ENCODE data around the gene DNASE1L1. TPM values are rescaled to one million over a fixed set of nuclear protein-coding genes. Genes with fewer than 3 reads are reported as not detected.

The DNASE1L1 gene
- total and polyA plus RNA-seq, 4 donors, result 9.3 to 22.1 (median 16.7) TPM

DNA sequence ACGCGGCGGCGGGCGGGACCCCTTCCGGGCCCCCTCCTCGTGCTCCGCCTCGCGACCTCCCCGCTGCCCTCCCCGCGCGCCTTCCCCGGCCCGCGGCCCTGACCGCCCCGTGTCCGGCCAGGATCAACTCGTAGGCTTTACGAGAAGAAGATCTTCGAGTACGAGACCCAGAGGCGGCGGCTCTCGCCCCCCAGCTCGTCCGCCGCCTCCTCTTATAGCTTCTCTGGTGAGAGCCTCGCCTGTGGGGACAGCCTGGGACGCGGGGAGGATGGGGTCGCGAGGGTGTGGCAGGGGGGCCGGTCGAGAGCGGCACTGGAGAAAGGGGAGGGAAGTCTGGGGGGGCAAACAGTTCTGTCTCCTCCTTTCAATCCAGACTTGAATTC lies 29.5 kb downstream of the DNASE1L1 start:
- H3K9ac ChIP-seq (ENCODE audit: low read depth in 1 of 2, low read length in 2 of 2), result peak overlapping the region; percentile 87 to 91
- no peaks in the 10 kb centered on the region for H3K27me3 ChIP-seq (ENCODE audit: control insufficient read depth in 4 of 4, insufficient read depth in 4 of 4, low read length in 3 of 4)
- peak overlapping the region; percentile 96 to 98 for H3K27ac ChIP-seq (ENCODE audit: low read depth in 1 of 2, low read length in 2 of 2)
- DNase-seq (ENCODE audit: low spot score), result no peak
- peaks cover 6 to 11% (median 7%) of the 10 kb centered on the region in 4 donors for H3K4me1 ChIP-seq (ENCODE audit: control insufficient read depth in 4 of 4, insufficient read depth in 4 of 4, low read length in 3 of 4)
- peak overlapping the region; percentile 69 to 78 (median 72) for H3K4me3 ChIP-seq (ENCODE audit: low read depth in 1 of 3, low read length in 3 of 3)
- no peaks in the 10 kb centered on the region for H3K36me3 ChIP-seq (ENCODE audit: control insufficient read depth in 4 of 4, insufficient read depth in 3 of 4, low read depth in 1 of 4, low read length in 3 of 4)
- WGBS, result under 1% methylated on average over 38 of the region's 38 CpGs
- no peaks in the 10 kb centered on the region for H3K9me3 ChIP-seq (ENCODE audit: control insufficient read depth in 4 of 4, low read length in 3 of 4)
- TF ChIP-seq SP1 (IDR thresholded peaks at IDR 0.05) (no peak), GABPA (IDR thresholded peaks at IDR 0.05 in 1 of 2, conservative IDR thresholded peaks at IDR 0.05 in 1 of 2) (no peak), TAF1 (conservative IDR thresholded peaks at IDR 0.05) (no peak), NR2F2 (IDR thresholded peaks at IDR 0.05) (no peak), HNF4G (IDR thresholded peaks at IDR 0.05) (no peak), YY1 (IDR thresholded peaks at IDR 0.05) (no peak), JUND (IDR thresholded peaks at IDR 0.05) (no peak), EGR1 (IDR thresholded peaks at IDR 0.05; ENCODE audit: low read depth in 2 of 2) (no peak), RAD21 (IDR thresholded peaks at IDR 0.05) (no peak)
- TF ChIP-seq, protein P1, sequence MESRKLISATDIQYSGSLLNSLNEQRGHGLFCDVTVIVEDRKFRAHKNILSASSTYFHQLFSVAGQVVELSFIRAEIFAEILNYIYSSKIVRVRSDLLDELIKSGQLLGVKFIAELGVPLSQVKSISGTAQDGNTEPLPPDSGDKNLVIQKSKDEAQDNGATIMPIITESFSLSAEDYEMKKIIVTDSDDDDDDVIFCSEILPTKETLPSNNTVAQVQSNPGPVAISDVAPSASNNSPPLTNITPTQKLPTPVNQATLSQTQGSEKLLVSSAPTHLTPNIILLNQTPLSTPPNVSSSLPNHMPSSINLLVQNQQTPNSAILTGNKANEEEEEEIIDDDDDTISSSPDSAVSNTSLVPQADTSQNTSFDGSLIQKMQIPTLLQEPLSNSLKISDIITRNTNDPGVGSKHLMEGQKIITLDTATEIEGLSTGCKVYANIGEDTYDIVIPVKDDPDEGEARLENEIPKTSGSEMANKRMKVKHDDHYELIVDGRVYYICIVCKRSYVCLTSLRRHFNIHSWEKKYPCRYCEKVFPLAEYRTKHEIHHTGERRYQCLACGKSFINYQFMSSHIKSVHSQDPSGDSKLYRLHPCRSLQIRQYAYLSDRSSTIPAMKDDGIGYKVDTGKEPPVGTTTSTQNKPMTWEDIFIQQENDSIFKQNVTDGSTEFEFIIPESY (IDR thresholded peaks at IDR 0.05), result no peak
- TF ChIP-seq, protein P2, sequence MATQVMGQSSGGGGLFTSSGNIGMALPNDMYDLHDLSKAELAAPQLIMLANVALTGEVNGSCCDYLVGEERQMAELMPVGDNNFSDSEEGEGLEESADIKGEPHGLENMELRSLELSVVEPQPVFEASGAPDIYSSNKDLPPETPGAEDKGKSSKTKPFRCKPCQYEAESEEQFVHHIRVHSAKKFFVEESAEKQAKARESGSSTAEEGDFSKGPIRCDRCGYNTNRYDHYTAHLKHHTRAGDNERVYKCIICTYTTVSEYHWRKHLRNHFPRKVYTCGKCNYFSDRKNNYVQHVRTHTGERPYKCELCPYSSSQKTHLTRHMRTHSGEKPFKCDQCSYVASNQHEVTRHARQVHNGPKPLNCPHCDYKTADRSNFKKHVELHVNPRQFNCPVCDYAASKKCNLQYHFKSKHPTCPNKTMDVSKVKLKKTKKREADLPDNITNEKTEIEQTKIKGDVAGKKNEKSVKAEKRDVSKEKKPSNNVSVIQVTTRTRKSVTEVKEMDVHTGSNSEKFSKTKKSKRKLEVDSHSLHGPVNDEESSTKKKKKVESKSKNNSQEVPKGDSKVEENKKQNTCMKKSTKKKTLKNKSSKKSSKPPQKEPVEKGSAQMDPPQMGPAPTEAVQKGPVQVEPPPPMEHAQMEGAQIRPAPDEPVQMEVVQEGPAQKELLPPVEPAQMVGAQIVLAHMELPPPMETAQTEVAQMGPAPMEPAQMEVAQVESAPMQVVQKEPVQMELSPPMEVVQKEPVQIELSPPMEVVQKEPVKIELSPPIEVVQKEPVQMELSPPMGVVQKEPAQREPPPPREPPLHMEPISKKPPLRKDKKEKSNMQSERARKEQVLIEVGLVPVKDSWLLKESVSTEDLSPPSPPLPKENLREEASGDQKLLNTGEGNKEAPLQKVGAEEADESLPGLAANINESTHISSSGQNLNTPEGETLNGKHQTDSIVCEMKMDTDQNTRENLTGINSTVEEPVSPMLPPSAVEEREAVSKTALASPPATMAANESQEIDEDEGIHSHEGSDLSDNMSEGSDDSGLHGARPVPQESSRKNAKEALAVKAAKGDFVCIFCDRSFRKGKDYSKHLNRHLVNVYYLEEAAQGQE (IDR thresholded peaks at IDR 0.05), result no peak
- TF ChIP-seq, protein P3, sequence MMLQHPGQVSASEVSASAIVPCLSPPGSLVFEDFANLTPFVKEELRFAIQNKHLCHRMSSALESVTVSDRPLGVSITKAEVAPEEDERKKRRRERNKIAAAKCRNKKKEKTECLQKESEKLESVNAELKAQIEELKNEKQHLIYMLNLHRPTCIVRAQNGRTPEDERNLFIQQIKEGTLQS (IDR thresholded peaks at IDR 0.05), result no peak
- TF ChIP-seq, protein P4, sequence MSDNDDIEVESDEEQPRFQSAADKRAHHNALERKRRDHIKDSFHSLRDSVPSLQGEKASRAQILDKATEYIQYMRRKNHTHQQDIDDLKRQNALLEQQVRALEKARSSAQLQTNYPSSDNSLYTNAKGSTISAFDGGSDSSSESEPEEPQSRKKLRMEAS (IDR thresholded peaks at IDR 0.05), result no peak
- TF ChIP-seq, protein P5, sequence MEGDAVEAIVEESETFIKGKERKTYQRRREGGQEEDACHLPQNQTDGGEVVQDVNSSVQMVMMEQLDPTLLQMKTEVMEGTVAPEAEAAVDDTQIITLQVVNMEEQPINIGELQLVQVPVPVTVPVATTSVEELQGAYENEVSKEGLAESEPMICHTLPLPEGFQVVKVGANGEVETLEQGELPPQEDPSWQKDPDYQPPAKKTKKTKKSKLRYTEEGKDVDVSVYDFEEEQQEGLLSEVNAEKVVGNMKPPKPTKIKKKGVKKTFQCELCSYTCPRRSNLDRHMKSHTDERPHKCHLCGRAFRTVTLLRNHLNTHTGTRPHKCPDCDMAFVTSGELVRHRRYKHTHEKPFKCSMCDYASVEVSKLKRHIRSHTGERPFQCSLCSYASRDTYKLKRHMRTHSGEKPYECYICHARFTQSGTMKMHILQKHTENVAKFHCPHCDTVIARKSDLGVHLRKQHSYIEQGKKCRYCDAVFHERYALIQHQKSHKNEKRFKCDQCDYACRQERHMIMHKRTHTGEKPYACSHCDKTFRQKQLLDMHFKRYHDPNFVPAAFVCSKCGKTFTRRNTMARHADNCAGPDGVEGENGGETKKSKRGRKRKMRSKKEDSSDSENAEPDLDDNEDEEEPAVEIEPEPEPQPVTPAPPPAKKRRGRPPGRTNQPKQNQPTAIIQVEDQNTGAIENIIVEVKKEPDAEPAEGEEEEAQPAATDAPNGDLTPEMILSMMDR (IDR thresholded peaks at IDR 0.05; ENCODE audit: low read depth, low read length, missing input control), result no peak
